K562 (cell line): ENCODE results near the gene NUP214. TPM values are rescaled to one million over a fixed set of nuclear protein-coding genes. Genes with fewer than 3 reads are reported as not detected.
A peak's percentile ranks its signal among the peaks of the same experiment; 100 is the strongest.

Source experiments
- ATAC-seq: fragments of 200-7000 bp; cut with Tn5 transposase; 3 replicates; pipeline ENCODE4 v1.9.1; 2020; ENCODE audit warnings: moderate library complexity
- BruUV-seq: library from RNA; stranded (reverse); fragments of 400-500 nt; replicated peaks from 2 replicates; lab custom pipeline; 2021; lab: Mats Ljungman, UMichigan
- CTCF ChIA-PET: fragments of 300-600 bp; formaldehyde crosslinking; extraction: SDS; loops from one replicate; lab custom pipeline; 2021; ENCODE audit warnings: low intra/inter-chr PET ratio; lab: Yijun Ruan, JAX
- POLR2A ChIA-PET: fragments of 300-600, 350-650 bp; sonication (Branson Sonifier 250); formaldehyde crosslinking; extraction: SDS; loops from one replicate; lab custom pipeline; 2021; ENCODE audit warnings: antibody characterized with exemption, inconsistent platforms; lab: Yijun Ruan, JAX
- DNase-seq, 4 experiments: peaks; one replicate each; pipeline versions ENCODE4 v3.0.0 to v3.0.0-alpha.2; 2011 to 2018; ENCODE audit warnings: low spot score in 3 of 4, mixed read lengths in 3 of 4; ENCODE audit errors: extremely low read depth in 1 of 4
- FAIRE-seq: peaks from 2 replicates; lab custom pipeline; 2011; peaks lifted over from hg19 to GRCh38; lab: Jason Lieb, UNC
- H2AFZ ChIP-seq: 2 replicates; pipeline ENCODE4 v1.6.0; 2011; ENCODE audit warnings: low read depth, low read length, control low read depth, inconsistent platforms
- H3K27ac ChIP-seq: fragments of 200-600 bp; 3 replicates; pipeline ENCODE4 v1.8.0; 2011; ENCODE audit warnings: low read depth, mild to moderate bottlenecking, control low read depth, inconsistent platforms, low read length, moderate library complexity, mixed read lengths; ENCODE audit errors: extremely low read depth
- H3K27me3 ChIP-seq, 2 experiments: fragments of 300-600 bp in 1 of 2; 2 replicates in 1 of 2; 3 replicates in 1 of 2; pipeline versions ENCODE4 v1.6.0 to v1.8.0; 2011; ENCODE audit warnings: inconsistent platforms in 2 of 2, low read length in 2 of 2, mild to moderate bottlenecking in 1 of 2, mixed read lengths in 1 of 2, moderate library complexity in 1 of 2; ENCODE audit not compliant: control insufficient read depth in 2 of 2, insufficient read depth in 2 of 2
- H3K36me3 ChIP-seq: fragments of 300-600 bp; 3 replicates; pipeline ENCODE4 v1.8.0; 2011; ENCODE audit warnings: mild to moderate bottlenecking, low read length, inconsistent platforms; ENCODE audit not compliant: control insufficient read depth, insufficient read depth
- H3K4me1 ChIP-seq, 2 experiments: fragments of 200-600 bp in 1 of 2; replicated peaks in 1 of 2; 2 replicates in 1 of 2; 3 replicates in 1 of 2; pipeline versions ENCODE4 v1.5.1 to v1.8.0; 2011; ENCODE audit warnings: inconsistent platforms in 2 of 2, low read length in 2 of 2, mild to moderate bottlenecking in 1 of 2, mixed read lengths in 1 of 2, moderate library complexity in 1 of 2; ENCODE audit not compliant: control insufficient read depth in 2 of 2, insufficient read depth in 2 of 2
- H3K4me2 ChIP-seq: 2 replicates; pipeline ENCODE4 v1.6.1; 2011; ENCODE audit warnings: low read length, control low read depth, inconsistent platforms, mixed read lengths; ENCODE audit not compliant: insufficient read depth
- H3K4me3 ChIP-seq: fragments of 200-600 bp; sonication (generic), shearing (Covaris generic); 2 replicates; pipeline ENCODE4 v1.5.1; 2016; ENCODE audit warnings: control low read depth, inconsistent platforms
- H3K79me2 ChIP-seq: fragments of 200-600 bp; 3 replicates; pipeline ENCODE4 v1.8.0; 2011; ENCODE audit warnings: low read length, inconsistent platforms; ENCODE audit not compliant: control insufficient read depth, insufficient read depth
- H3K9ac ChIP-seq, 2 experiments: 2 replicates each; pipeline versions ENCODE4 v1.6.0 to v1.6.1; 2011; ENCODE audit warnings: low read depth in 2 of 2, low read length in 2 of 2, control low read depth in 1 of 2, inconsistent platforms in 1 of 2, mild to moderate bottlenecking in 1 of 2, mixed read lengths in 1 of 2; ENCODE audit not compliant: insufficient read depth in 1 of 2
- H3K9me1 ChIP-seq: one replicate; pipeline ENCODE4 v1.6.0; 2011; ENCODE audit warnings: inconsistent platforms, mild to moderate bottlenecking, low read length, moderate library complexity; ENCODE audit not compliant: control insufficient read depth, insufficient read depth
- H3K9me3 ChIP-seq: replicated peaks from 2 replicates; pipeline ENCODE4 v1.5.1; 2011; ENCODE audit warnings: low read depth, low read length, inconsistent platforms; ENCODE audit not compliant: control insufficient read depth, insufficient read depth
- H4K20me1 ChIP-seq: replicated peaks from 2 replicates; pipeline ENCODE4 v1.6.1; 2011; ENCODE audit warnings: low read length, inconsistent platforms, mixed read lengths; ENCODE audit not compliant: control insufficient read depth, insufficient read depth
- MLX ChIP-seq, 2 experiments: fragments of 450-650 bp in 1 of 2; sonication (generic) in 1 of 2; formaldehyde crosslinking; conservative IDR thresholded peaks; 2 replicates each; pipeline versions ENCODE4 v1.4.0 to v1.8.1; 2020 to 2022; ENCODE audit warnings: mild to moderate bottlenecking in 1 of 2, missing genetic modification reagents in 1 of 2
- POLR2G ChIP-seq: fragments of 200-400 bp; formaldehyde crosslinking; IDR thresholded peaks from 2 replicates; pipeline ENCODE4 v1.6.1; 2017; ENCODE audit warnings: low read depth, mild to moderate bottlenecking, antibody characterized with exemption, low read length, moderate library complexity
- STAT6 ChIP-seq: sonication (generic); formaldehyde crosslinking; IDR thresholded peaks from 2 replicates; pipeline ENCODE4 v1.8.1; 2023; ENCODE audit warnings: mild to moderate bottlenecking, missing genetic modification reagents
- ZNF511 ChIP-seq: sonication (generic); formaldehyde crosslinking; IDR thresholded peaks from 2 replicates; pipeline ENCODE4 v1.8.0; 2022; ENCODE audit warnings: mild to moderate bottlenecking, missing genetic modification reagents
- WGBS: fragments of 100-300 bp; shearing (Covaris generic); methylation state at CpG from one replicate; pipeline ENCODE4 v1.1.6; 2016; ENCODE audit warnings: low coverage, mixed read lengths; ENCODE audit not compliant: insufficient coverage; ENCODE audit errors: missing lambda C conversion rate; 5-methylcytosine and 5-hydroxymethylcytosine counted together
- in situ Hi-C: fragments of 300-500 bp; cut with MboI; formaldehyde crosslinking; loops from 4 replicates; pipeline ENCODE4 v1.15.0; 2018; ENCODE audit warnings: inconsistent platforms, mixed read lengths
- intact Hi-C: fragments of 100-400 bp; cut with micrococcal nuclease; formaldehyde crosslinking; loops from 2 replicates; pipeline ENCODE4 v1.14.2; 2022
- polyA plus RNA-seq, 8 experiments: library from polyadenylated mRNA; depleted of rRNA in 4 of 8; stranded (reverse) in 5 of 8; unstranded in 3 of 8; fragments of >200 nt; fragmentation: Nextera tagmentation in 2 of 8; fragmentation: Illumina TruSeq in 1 of 8; extraction: Ambion mirVana in 2 of 8; extraction: Trizol in 1 of 8; gene quantifications; 2 replicates each; pipeline versions ENCODE4 v1.2.1 to v1.2.3, GENCODE V29; 2011 to 2014; ENCODE audit warnings: inconsistent platforms in 1 of 8, missing spikeins in 1 of 8
- total RNA-seq, 7 experiments: library from RNA; depleted of rRNA in 6 of 7; stranded (reverse); fragments of >200 nt in 6 of 7; fragmentation: Illumina TruSeq in 2 of 7; extraction: Trizol in 2 of 7; gene quantifications; 2 replicates each; pipeline versions ENCODE4 v1.2.1 to v1.2.3, GENCODE V29; 2011 to 2021; ENCODE audit warnings: low replicate concordance in 1 of 7

NUP214 gene
- total and polyA plus RNA-seq, 9 of the 15 experiments (the other 6 are each of a cell fraction or from before 2014, with no cell fraction given) = 56.9 to 332 (median 97.1) TPM

- Histone ChIP-seq H3K4me2 (peak overlapping the region; percentile 94), H3K4me3 (peak overlapping the region; percentile 48), H2AFZ (peak overlapping the region; percentile 86), H3K4me1 (peaks cover 13 to 23% of the 10 kb centered on the region in 2 experiments), H3K79me2 (peaks cover 47% of the 10 kb centered on the region), H3K27me3 (peaks cover 7 to 8% of the 10 kb centered on the region in 2 experiments; a peak in 3 of 5 replicates), H4K20me1 (peaks cover 8% of the 10 kb centered on the region), H3K9me1 (peaks cover 5% of the 10 kb centered on the region), H3K27ac (peak overlapping the region; percentile 76), H3K9ac (peak overlapping the region; percentile 83 to 92), H3K36me3 (peaks cover 52% of the 10 kb centered on the region), H3K9me3 (no peaks in the 10 kb centered on the region)
- FAIRE-seq = no peak
- under 1% methylated on average over 11 of the region's 11 CpGs for WGBS
- ChIA-PET POLR2A (interaction anchor here (1.1 to 75.1 kb wide), 18 partner anchors 7 to 303 kb away, joined by 4 to 3336 read pairs (median 10); partner anchors contain the start of genes AIF1L and FAM78A), CTCF (no interaction called here)
- ATAC-seq = peak; percentile 0
- DNase-seq = peak in 2 of 4 experiments; percentile 69 to 82
- intact Hi-C loops = loop anchor here (10.0 kb wide), 1 partner anchor 209 kb away; no protein-coding TSS in a partner anchor
- in situ Hi-C loops = no loop called here
- BruUV-seq = TSS peak; percentile 41
- TF ChIP-seq ZNF511 (CRISPR knock-in tag) = no peak
- TF ChIP-seq MLX (CRISPR knock-in tag; conservative IDR thresholded peaks at IDR 0.05) = 0 out of 4 replicates have a peak, but pooled peaks of 1 of the 2 experiments have one; percentile 18
- 0 out of 2 replicates have a peak, but pooled peaks have one; percentile 12 for TF ChIP-seq STAT6 (CRISPR knock-in tag)
- TF ChIP-seq POLR2G = no peak
Measured at GRCh38 chr9:131126059-131126426, 657 bp downstream of the NUP214 start.
